ENCODE data around the gene ZNF277. TPM values are rescaled to one million over a fixed set of nuclear protein-coding genes. Genes with fewer than 3 reads are reported as not detected.
A peak's percentile ranks its signal among the peaks of the same experiment; 100 is the strongest.

The ZNF277 gene
- total RNA-seq, 1 donor = 29.1 TPM

GRCh38 chr7:112184455-112184854 lies 22.0 kb upstream of the ZNF277 start:
- DNase-seq (ENCODE audit: low read depth in 2 of 3, low spot score in 2 of 3) = no peak

GRCh38 chr7:112185005-112185834 lies 21.3 kb upstream of the ZNF277 start:
- no peak for DNase-seq (ENCODE audit: low read depth in 2 of 3, low spot score in 2 of 3)

- no peak for DNase-seq (ENCODE audit: low read depth in 2 of 3, low spot score in 2 of 3)
These were observed 20.2 kb upstream of the ZNF277 start for GRCh38 chr7:112186300-112186699.

GRCh38 chr7:112188257-112188656 lies 18.2 kb upstream of the ZNF277 start:
- DNase-seq (ENCODE audit: low read depth in 2 of 3, low spot score in 2 of 3) = no peak

DNA sequence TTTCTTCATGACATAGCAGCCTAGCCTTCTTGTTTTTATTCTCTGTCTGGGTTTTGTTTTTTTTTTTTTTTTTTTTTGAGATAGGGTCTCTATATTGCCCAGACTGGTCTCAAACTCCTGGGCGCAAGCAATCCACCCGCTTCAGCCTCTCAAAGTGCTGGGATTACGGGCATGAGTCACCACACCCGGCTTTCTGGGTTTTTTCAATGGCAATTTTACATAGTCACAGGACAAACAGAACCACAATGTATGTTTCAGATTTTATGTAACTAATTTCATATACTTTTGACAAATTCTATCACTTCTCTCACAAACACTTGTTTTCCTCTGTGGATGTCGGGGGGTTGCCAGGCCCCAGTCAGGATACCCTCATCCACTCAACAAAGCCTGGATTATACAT lies 16.8 kb upstream of the ZNF277 start:
- no peak for DNase-seq (ENCODE audit: low read depth in 2 of 3, low spot score in 2 of 3)

- no peak for DNase-seq (ENCODE audit: low read depth in 2 of 3, low spot score in 2 of 3)
These were observed 16.4 kb upstream of the ZNF277 start for GRCh38 chr7:112190120-112190519.

DNA sequence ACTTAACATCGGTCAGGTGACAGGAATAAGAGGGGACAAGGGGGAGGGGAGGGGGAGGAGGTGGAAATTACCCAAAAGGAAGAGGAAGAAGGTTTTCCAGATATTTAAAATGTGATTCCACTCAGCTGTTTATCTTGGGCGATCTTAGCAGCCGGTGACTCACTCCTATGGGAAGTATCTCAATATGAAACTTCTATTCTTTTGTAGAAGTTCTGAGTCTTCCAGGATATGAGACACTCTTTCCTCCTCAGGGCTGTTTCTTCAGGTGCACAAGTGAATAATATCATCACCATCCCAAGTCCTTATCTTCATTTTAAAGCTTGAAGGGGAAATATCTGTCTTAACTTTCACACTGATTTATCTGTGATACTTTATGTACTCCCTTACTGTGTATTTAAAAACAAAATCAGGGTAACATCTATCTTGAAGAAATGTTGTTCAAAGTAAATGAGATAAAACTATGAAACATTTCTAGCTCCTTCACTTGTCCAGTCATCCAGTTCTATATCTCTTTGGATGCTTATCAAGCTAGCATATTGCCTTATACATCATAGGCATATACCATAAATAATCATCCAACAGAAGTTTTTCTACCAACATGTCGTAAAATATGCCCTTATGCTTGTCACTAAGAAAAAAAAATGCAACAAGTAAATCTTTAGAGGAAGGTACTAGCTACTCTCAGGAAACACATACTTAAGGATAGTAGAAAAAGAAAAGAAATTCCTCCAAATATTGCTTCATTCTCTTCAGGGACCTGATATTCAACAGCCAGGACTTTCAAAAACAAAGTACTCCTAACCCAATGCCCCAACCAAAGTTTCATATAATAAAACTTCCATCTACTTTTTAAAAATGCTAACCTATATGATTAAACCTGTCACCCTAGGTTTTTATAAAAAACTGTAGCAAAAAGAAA lies 14.0 kb upstream of the ZNF277 start:
- no peak for DNase-seq (ENCODE audit: low read depth in 2 of 3, low spot score in 2 of 3)

GRCh38 chr7:112193915-112194502 lies 12.5 kb upstream of the ZNF277 start:
- DNase-seq (ENCODE audit: low read depth in 2 of 3, low spot score in 2 of 3) = no peak

- no peak for DNase-seq (ENCODE audit: low read depth in 2 of 3, low spot score in 2 of 3)
These were observed 10.8 kb upstream of the ZNF277 start for GRCh38 chr7:112195717-112196116.

DNA sequence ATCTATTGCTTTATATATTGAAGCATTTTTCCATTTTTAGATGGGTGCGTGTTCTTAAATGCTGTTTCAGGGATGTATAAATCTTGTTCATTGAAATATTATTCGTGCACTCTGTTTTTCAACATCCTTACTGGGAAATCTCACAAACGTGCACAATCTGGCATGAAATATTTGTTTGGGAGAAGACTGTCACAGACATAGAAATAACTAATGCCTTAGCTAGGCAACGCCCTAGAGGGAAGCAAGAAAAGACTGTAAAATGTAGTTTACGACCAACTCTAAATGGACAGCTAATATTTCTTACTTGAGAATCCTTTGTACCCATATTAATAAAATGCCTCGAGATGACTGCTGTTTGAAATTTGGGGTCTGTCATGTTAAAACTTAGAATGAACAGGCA lies 9.2 kb upstream of the ZNF277 start:
- DNase-seq (ENCODE audit: low read depth in 2 of 3, low spot score in 2 of 3) = no peak

- no peak for DNase-seq (ENCODE audit: low read depth in 2 of 3, low spot score in 2 of 3)
These were observed 7.3 kb upstream of the ZNF277 start for GRCh38 chr7:112199035-112199655.

DNA sequence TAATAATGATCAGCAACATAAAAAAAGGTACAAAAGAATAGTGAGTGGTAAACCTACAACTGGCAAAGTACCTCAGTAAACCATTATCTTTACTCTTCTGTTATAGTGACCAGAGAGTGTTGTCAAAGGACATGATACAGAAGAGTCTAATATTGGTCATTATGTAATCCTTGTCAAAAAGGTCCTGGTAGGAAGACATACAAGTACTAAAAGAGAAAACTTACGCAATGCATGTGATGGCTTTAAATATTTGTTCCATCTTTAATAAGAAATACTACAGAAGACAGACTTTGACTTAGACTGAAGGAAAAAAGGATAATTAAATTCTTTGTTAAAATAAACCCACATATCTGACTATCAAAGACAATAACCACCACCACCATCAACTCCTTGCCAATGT lies 6.8 kb upstream of the ZNF277 start:
- DNase-seq (ENCODE audit: low read depth in 2 of 3, low spot score in 2 of 3) = no peak

- DNase-seq (ENCODE audit: low read depth in 2 of 3, low spot score in 2 of 3) = no peak
These were observed 5.1 kb upstream of the ZNF277 start for GRCh38 chr7:112201411-112201810.

GRCh38 chr7:112201839-112202238 lies 4.7 kb upstream of the ZNF277 start:
- no peak for DNase-seq (ENCODE audit: low read depth in 2 of 3, low spot score in 2 of 3)

GRCh38 chr7:112202816-112203215 lies 3.7 kb upstream of the ZNF277 start:
- peak in 1 of 3 donors; percentile 43 for DNase-seq (ENCODE audit: low read depth in 2 of 3, low spot score in 2 of 3)

DNA sequence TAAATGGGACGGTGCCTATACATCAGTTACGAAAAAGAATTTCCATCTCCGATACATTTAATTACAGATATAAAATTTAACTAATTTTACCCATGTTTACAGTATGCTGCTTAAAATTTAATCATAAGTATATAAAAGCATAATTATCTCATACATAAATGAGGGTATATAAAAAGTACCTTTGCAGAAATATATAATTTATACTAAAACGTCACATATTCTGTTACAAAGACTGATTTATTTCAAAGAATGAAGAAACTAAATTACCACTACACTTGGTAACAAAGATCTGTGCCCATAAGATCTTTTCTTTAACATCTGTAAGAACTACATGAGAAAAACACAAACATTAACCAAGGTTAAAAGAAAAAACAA lies 3.1 kb upstream of the ZNF277 start:
- no peak for DNase-seq (ENCODE audit: low read depth in 2 of 3, low spot score in 2 of 3)

GRCh38 chr7:112204499-112205342 lies 1.8 kb upstream of the ZNF277 start:
- DNase-seq (ENCODE audit: low read depth in 2 of 3, low spot score in 2 of 3) = peak in 2 of 3 donors; percentile 21 to 30

- DNase-seq (ENCODE audit: low read depth in 2 of 3, low spot score in 2 of 3) = peak in 2 of 3 donors; percentile 42 to 71
These were observed 905 bp upstream of the ZNF277 start for GRCh38 chr7:112205343-112206237.
